ENCODE measurements around the gene CCDC141.

The CCDC141 gene

GRCh38 chr2:178863130-178863855 lies 186.6 kb downstream of the CCDC141 start:
- TF ChIP-seq CTCF (IDR thresholded peaks at IDR 0.05; ENCODE audit: low read depth, low read length) (no peak), MAX (IDR thresholded peaks at IDR 0.05; ENCODE audit: low read depth, low read length) (no peak), MYC (IDR thresholded peaks at IDR 0.05; ENCODE audit: low read depth, low read length) (no peak), POLR2A (IDR thresholded peaks at IDR 0.05; ENCODE audit: extremely low read depth, insufficient read length) (no peak)

GRCh38 chr2:178860551-178860950 lies 189.4 kb downstream of the CCDC141 start:
- H3K4me3 ChIP-seq (ENCODE audit: low read depth, low read length), result no peak overlapping the region
- TF ChIP-seq MYC (IDR thresholded peaks at IDR 0.05; ENCODE audit: low read depth, low read length), result no peak
- TF ChIP-seq POLR2A (IDR thresholded peaks at IDR 0.05; ENCODE audit: extremely low read depth, insufficient read length), result no peak
- TF ChIP-seq CTCF (IDR thresholded peaks at IDR 0.05; ENCODE audit: low read depth, low read length), result no peak
- no peak for TF ChIP-seq MAX (IDR thresholded peaks at IDR 0.05; ENCODE audit: low read depth, low read length)
- no peak for DNase-seq (ENCODE audit: low read depth)

More at GRCh38 chr2:178863130-178863855, 186.6 kb downstream of the CCDC141 start:
- DNase-seq (ENCODE audit: low read depth), result no peak
- no peak overlapping the region for H3K4me3 ChIP-seq (ENCODE audit: low read depth, low read length)

GRCh38 chr2:178859730-178860129 lies 190.2 kb downstream of the CCDC141 start:
- no peak overlapping the region for H3K4me3 ChIP-seq (ENCODE audit: low read depth, low read length)
- no peak for TF ChIP-seq MAX (IDR thresholded peaks at IDR 0.05; ENCODE audit: low read depth, low read length)
- TF ChIP-seq CTCF (IDR thresholded peaks at IDR 0.05; ENCODE audit: low read depth, low read length), result no peak
- no peak for TF ChIP-seq MYC (IDR thresholded peaks at IDR 0.05; ENCODE audit: low read depth, low read length)
- no peak for DNase-seq (ENCODE audit: low read depth)

- no peak for DNase-seq (ENCODE audit: low read depth)
- no peak for TF ChIP-seq MAX (IDR thresholded peaks at IDR 0.05; ENCODE audit: low read depth, low read length)
- no peak for TF ChIP-seq CTCF (IDR thresholded peaks at IDR 0.05; ENCODE audit: low read depth, low read length)
- no peak for TF ChIP-seq POLR2A (IDR thresholded peaks at IDR 0.05; ENCODE audit: extremely low read depth, insufficient read length)
- TF ChIP-seq MYC (IDR thresholded peaks at IDR 0.05; ENCODE audit: low read depth, low read length), result no peak
- H3K4me3 ChIP-seq (ENCODE audit: low read depth, low read length), result no peak overlapping the region
Measured at GRCh38 chr2:178858896-178859625, 190.9 kb downstream of the CCDC141 start.

GRCh38 chr2:178855151-178855550 lies 194.8 kb downstream of the CCDC141 start:
- H3K4me3 ChIP-seq (ENCODE audit: low read depth, low read length), result no peak overlapping the region
- DNase-seq (ENCODE audit: low read depth), result no peak
- TF ChIP-seq POLR2A (IDR thresholded peaks at IDR 0.05; ENCODE audit: extremely low read depth, insufficient read length), result no peak
- no peak for TF ChIP-seq CTCF (IDR thresholded peaks at IDR 0.05; ENCODE audit: low read depth, low read length)
- TF ChIP-seq MAX (IDR thresholded peaks at IDR 0.05; ENCODE audit: low read depth, low read length), result no peak
- no peak for TF ChIP-seq MYC (IDR thresholded peaks at IDR 0.05; ENCODE audit: low read depth, low read length)
